Keratinocyte (primary cell): ENCODE results near the gene SREBF2.

ENCODE experiments used
- CTCF ChIP-seq, 3 experiments: IDR thresholded peaks in 1 of 3; conservative IDR thresholded peaks in 1 of 3; optimal IDR thresholded peaks in 1 of 3; 2 replicates in 2 of 3; 3 replicates in 1 of 3; pipeline versions ENCODE3 to v1.5.1; 2011; ENCODE audit warnings: low read length in 3 of 3, mild to moderate bottlenecking in 3 of 3, moderate library complexity in 2 of 3, control low read depth in 1 of 3, inconsistent platforms in 1 of 3; ENCODE audit not compliant: insufficient read depth in 2 of 3; ENCODE audit errors: extremely low read depth in 1 of 3
- EZH2 ChIP-seq: IDR thresholded peaks from one replicate; pipeline ENCODE4 v1.6.1; 2012; ENCODE audit warnings: inconsistent platforms, mild to moderate bottlenecking, low read length, moderate library complexity

- TF ChIP-seq CTCF (optimal IDR thresholded peaks at IDR 0.05 in 1 of 3, IDR thresholded peaks at IDR 0.05 in 1 of 3, conservative IDR thresholded peaks at IDR 0.05 in 1 of 3; ENCODE audit: extremely low read depth in 1 of 3, insufficient read depth in 2 of 3, low read length in 3 of 3) = no peak
- TF ChIP-seq EZH2 = no peak
Measured at GRCh38 chr22:41831828-41832552, 915 bp upstream of the SREBF2 start.
